NB4 (cell line): Measurements from ENCODE around the gene C15orf62.

Source experiments
- DNase-seq: peaks from one replicate; pipeline ENCODE4 v3.0.0; 2010; ENCODE audit warnings: low read depth
- H3K4me3 ChIP-seq: one replicate; pipeline ENCODE4 v1.5.1; 2011; ENCODE audit warnings: mild to moderate bottlenecking, low read depth, low read length, moderate library complexity
- CTCF ChIP-seq: IDR thresholded peaks from one replicate; pipeline ENCODE4 v1.5.1; 2012; ENCODE audit warnings: low read depth, low read length
- MAX ChIP-seq: IDR thresholded peaks from 2 replicates; pipeline ENCODE4 v1.6.1; 2011; ENCODE audit warnings: low read depth, low read length
- MYC ChIP-seq: IDR thresholded peaks from 2 replicates; pipeline ENCODE4 v1.6.1; 2011; ENCODE audit warnings: low read depth, low read length
- POLR2A ChIP-seq: IDR thresholded peaks from 2 replicates; pipeline ENCODE4 v1.6.1; 2011; ENCODE audit warnings: mild to moderate bottlenecking; ENCODE audit not compliant: insufficient read length; ENCODE audit errors: extremely low read depth

C15orf62 gene

GRCh38 chr15:40819048-40819447, 49.3 kb downstream of the C15orf62 start:
- TF ChIP-seq MYC (no peak), MAX (no peak), POLR2A (no peak), CTCF (no peak)
- no peak for DNase-seq
- H3K4me3 ChIP-seq: no peak overlapping the region

DNA sequence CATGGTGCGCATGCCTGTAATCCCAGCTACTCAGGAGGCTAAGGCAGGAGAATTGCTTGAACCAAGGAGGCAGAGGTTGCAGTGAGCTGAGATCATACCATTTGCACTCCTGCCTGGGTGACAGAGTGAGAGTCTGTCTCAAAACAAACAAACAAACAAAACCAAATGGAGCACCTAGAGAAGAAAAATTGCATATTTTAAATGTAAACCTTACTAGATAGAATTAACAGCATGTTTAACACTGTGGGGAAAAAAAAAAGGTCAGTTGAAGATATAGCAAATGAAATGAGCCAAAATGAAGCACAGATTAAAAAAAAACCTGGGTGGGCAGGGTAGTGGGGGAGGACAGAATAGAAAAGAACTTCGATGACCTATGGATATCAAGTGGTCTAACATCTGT, 51.4 kb downstream of the C15orf62 start:
- no peak for TF ChIP-seq POLR2A
- no peak for TF ChIP-seq CTCF
- TF ChIP-seq MAX: no peak
- TF ChIP-seq MYC: no peak
- no peak for DNase-seq
- no peak overlapping the region for H3K4me3 ChIP-seq
